H54 (cell line): ENCODE measurements around the gene ERC2.

ENCODE experiments used
- DNase-seq: peaks from one replicate; pipeline ENCODE4 v3.0.0; 2011; ENCODE audit warnings: low spot score, mixed read lengths; ENCODE audit not compliant: insufficient read length
- FAIRE-seq: peaks from 3 replicates; lab custom pipeline; 2011; peaks lifted over from hg19 to GRCh38; lab: Jason Lieb, UNC
- POLR2A ChIP-seq: IDR thresholded peaks from 2 replicates; pipeline ENCODE4 v1.6.1; 2011; ENCODE audit warnings: low read depth, mild to moderate bottlenecking, low read length

Gene ERC2

DNA sequence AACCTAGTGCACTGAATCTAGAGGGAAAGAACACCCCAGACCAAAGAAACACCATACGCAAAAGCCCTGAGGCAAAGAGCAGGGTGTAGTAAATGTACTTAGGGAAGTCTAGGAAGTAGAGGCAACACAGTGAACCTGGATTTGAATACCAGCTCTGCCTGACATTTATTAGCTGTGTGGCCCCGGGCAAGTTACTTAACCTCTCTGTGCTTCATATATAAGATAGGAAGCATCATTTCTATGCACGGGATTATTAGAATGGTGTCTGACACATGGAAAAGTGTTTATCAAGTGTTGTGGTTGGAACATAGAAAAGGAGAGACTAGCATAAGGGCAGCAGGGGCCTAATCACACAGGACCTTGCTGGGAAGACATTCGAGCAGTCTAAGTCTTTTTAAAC, 132.2 kb downstream of the ERC2 start:
- FAIRE-seq (no peak), DNase-seq (no peak)
- TF ChIP-seq POLR2A: no peak

DNA sequence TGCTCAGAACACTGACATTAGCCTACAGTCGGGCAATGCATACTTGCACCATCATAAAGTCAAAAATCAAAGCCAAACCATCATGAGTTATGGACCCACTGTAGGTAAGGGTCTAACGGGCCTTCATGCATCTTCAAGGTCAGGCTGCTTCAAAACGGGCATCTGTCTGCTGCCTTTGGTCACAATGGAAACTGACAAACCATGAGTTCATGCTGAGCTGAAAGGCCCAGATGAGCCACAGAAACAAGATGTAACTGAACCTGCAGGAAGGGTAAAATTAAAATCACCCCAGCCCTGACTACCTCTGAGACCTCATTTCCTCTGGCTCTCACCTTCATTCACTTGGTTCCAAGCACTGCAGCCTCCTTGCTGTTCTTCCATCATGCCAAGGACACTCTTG, 143.8 kb downstream of the ERC2 start:
- FAIRE-seq: no peak
- TF ChIP-seq POLR2A: no peak
- DNase-seq: no peak

DNA sequence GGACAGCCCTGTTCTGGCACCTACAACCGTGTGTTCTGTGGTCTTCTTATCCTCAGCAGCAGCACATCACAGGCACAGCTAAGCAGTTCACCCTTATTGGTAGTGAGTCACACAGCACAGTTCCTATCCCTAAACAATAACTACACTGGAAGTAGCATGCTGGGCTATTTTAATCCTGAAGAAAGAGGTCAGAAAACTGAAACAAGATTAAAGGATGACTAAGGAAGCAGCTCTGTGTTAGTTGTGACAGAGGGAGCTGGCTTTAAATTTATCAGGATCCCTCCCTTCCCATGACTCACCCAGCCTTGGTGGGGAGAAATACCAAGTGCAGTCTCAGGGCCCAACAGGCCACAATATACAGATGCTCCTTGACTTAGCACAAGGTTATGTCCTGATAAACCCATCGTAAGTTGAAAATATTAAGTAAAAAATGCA, 144.3 kb downstream of the ERC2 start:
- no peak for TF ChIP-seq POLR2A
- FAIRE-seq (peak; percentile 80), DNase-seq (peak; percentile 52)

DNA sequence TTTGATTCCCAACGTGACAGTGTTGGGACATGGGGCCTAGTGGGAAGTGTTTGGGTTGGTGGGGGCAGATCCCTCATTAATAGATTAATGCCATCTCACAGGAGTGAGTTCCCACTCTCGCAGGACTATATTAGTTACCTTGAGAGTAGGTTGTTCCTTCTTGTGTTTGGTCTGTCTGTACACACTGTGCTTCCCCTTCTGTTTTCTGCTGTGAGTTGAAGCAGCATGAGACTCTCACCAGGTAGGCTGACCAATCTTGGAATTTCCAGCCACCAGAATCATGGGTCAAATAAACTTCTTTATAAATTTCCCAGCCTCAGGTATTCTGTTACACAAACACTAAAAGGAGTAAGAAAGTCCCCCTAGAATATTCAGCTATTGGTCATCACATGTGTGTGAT, 145.4 kb downstream of the ERC2 start:
- DNase-seq (no peak), FAIRE-seq (no peak)
- TF ChIP-seq POLR2A: no peak

DNA sequence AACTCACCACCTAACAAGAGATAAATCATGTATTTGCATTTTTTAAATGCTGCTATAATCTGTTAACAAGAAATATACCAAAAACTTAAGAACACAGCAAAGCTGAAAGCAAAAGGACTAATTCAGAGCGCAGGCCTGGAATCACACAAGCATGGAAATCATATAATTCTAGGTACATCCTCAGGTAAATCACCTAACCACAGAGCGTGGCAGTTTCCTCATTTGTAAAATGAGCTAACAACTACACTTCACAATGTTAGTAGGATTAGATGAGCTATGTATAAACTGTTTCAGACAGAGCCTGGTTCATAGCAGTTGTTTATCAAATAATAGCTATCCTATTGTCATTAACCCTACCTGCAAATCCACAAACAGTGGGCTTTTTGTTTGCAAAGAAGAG, 146.4 kb downstream of the ERC2 start:
- DNase-seq (no peak), FAIRE-seq (no peak)
- no peak for TF ChIP-seq POLR2A

GRCh38 chr3:56321383-56321782, 146.9 kb downstream of the ERC2 start:
- FAIRE-seq: no peak
- DNase-seq: no peak
- TF ChIP-seq POLR2A: no peak

DNA sequence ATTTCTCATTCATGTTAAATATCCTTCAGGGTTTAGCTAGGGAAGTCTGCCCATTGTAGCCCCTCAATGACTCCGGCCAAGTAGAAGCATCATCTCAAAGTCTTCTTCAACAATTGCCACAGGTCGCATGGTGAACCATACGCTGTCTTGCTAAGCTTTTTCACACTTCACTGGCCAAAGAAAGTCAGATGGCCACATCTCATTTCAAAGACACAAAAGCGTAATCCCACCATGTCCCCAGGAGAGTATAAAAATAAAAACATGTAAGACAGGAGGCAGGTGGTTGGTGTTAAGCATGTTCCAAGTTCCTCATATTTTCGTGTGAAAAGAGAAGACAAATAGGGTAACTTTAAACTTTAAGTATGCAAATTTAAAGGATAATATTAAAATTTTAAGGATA, 147.4 kb downstream of the ERC2 start:
- DNase-seq: no peak
- TF ChIP-seq POLR2A: no peak
- no peak for FAIRE-seq

GRCh38 chr3:56318891-56319290, 149.4 kb downstream of the ERC2 start:
- no peak for DNase-seq
- no peak for TF ChIP-seq POLR2A
- FAIRE-seq: no peak

- no peak for TF ChIP-seq POLR2A
- no peak for FAIRE-seq
Measured at GRCh38 chr3:56316944-56317343, 151.3 kb downstream of the ERC2 start.

DNA sequence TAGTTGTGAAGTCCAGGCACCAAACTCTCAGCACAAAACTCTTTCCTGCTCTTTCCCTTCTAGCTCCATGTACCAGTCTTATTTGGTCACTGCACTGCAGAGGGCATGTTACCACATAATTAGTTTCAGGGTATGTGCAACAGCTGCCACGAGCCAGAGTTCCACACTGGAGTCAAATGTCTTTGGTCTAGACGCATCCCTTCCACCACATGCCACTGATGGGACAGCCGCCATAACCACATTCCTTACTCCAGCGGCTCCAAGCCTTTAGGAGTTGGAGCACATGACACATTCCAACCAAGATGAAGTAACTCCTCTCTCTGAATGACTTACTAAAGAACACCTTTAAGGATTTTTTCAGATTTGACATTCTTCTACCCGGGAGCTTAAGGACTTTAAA, 153.4 kb downstream of the ERC2 start:
- no peak for TF ChIP-seq POLR2A
- FAIRE-seq: no peak
- no peak for DNase-seq

More at GRCh38 chr3:56316944-56317343, 151.3 kb downstream of the ERC2 start:
- no peak for DNase-seq

- FAIRE-seq: no peak
- TF ChIP-seq POLR2A: no peak
- no peak for DNase-seq
Measured at GRCh38 chr3:56309465-56309864, 158.8 kb downstream of the ERC2 start.

GRCh38 chr3:56308471-56308870, 159.8 kb downstream of the ERC2 start:
- DNase-seq (no peak), FAIRE-seq (no peak)
- no peak for TF ChIP-seq POLR2A

DNA sequence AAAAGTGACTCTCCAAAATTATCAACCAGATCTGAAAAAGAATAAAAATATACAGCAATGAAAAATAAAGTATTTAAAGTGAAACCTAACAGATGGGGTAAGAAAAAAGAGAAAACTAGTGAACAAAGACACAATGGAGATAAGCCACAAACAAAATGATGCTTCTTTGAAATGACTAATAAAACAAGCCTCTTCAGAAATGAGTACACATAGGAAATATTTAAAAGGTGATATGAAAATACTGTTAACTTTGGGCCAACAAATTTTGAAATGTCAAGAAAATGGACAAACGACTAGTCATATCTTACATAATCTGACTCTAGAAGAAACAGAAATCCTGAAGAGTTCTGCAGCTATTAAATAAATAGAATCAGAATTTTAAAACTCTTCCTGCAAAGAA, 164.2 kb downstream of the ERC2 start:
- TF ChIP-seq POLR2A: no peak
- FAIRE-seq (no peak), DNase-seq (no peak)

DNA sequence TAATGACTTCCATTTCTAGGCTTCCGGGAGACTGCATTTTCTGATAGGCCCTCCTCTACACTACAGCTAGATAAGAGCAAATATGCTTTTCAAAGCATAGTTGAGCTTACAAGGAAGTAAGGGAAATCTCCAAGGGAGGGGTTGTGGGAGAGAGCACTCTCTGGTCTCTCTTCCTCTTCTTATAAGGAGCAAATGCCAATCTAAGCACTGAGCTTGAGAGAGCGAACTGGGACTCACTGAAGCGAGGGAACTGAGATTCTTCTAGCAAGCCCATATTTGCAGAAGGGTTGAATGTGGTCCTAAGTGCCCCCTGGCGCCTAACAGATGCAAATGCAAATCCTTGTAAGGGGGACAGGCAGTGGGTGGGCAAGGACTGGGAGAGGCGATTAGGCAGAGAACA, 164.8 kb downstream of the ERC2 start:
- TF ChIP-seq POLR2A: no peak
- no peak for DNase-seq
- no peak for FAIRE-seq

GRCh38 chr3:56302417-56302816, 165.8 kb downstream of the ERC2 start:
- TF ChIP-seq POLR2A: no peak
- no peak for FAIRE-seq

More at GRCh38 chr3:56302417-56302816, 165.8 kb downstream of the ERC2 start:
- DNase-seq: no peak
